IMR-90 (cell line): ENCODE measurements around the gene USP28. TPM values are rescaled to one million over a fixed set of nuclear protein-coding genes. Genes with fewer than 3 reads are reported as not detected.
"Not testable (repeated sequence)": the region's sequence is repeated elsewhere in the genome, so short reads cannot be mapped to it uniquely, and the experiment has no call there.

Experiments used
- ATAC-seq: fragments of 200-7000 bp; cut with Tn5 transposase; 2 replicates; pipeline ENCODE4 v1.9.1; 2020; ENCODE audit warnings: low read depth, mild to moderate bottlenecking, moderate library complexity
- BruUV-seq: library from RNA; stranded (reverse); fragments of 400-500 nt; replicated peaks from 2 replicates; lab custom pipeline; 2021; lab: Mats Ljungman, UMichigan
- CTCF ChIA-PET: fragments of 300-600 bp; formaldehyde crosslinking; extraction: SDS; loops from one replicate; lab custom pipeline; 2021; ENCODE audit warnings: antibody characterized with exemption; lab: Yijun Ruan, JAX
- POLR2A ChIA-PET: fragments of 300-600 bp; sonication (Branson Sonifier 250); formaldehyde crosslinking; loops from one replicate; lab custom pipeline; 2022; ENCODE audit warnings: antibody characterized with exemption; ENCODE audit not compliant: unreplicated experiment; lab: Charles Lee
- DNase-seq: peaks from one replicate; pipeline ENCODE4 v3.0.0; 2013
- H2AFZ ChIP-seq: replicated peaks from 2 replicates; pipeline ENCODE3; 2013; ENCODE audit warnings: low read length, mild to moderate bottlenecking; ENCODE audit not compliant: poor library complexity
- H2AK5ac ChIP-seq: 2 replicates; pipeline ENCODE4 v1.6.1; 2013; ENCODE audit warnings: low read depth, low read length, inconsistent platforms
- H2AK9ac ChIP-seq: replicated peaks from 2 replicates; pipeline ENCODE3; 2013; ENCODE audit warnings: mild to moderate bottlenecking, low read depth, low read length, moderate library complexity; ENCODE audit not compliant: poor library complexity
- H2BK120ac ChIP-seq: 2 replicates; pipeline ENCODE4 v1.6.1; 2013; ENCODE audit warnings: low read depth, low read length, inconsistent platforms
- H2BK15ac ChIP-seq: 3 replicates; pipeline ENCODE4 v1.6.1; 2013; ENCODE audit warnings: low read depth, low read length, inconsistent platforms
- H2BK20ac ChIP-seq: 2 replicates; pipeline ENCODE4 v1.6.1; 2013; ENCODE audit warnings: low read depth, mild to moderate bottlenecking, inconsistent platforms, low read length, moderate library complexity
- H2BK5ac ChIP-seq: 2 replicates; pipeline ENCODE4 v1.6.1; 2013; ENCODE audit warnings: mild to moderate bottlenecking, low read depth, low read length, inconsistent platforms; ENCODE audit not compliant: poor library complexity, severe bottlenecking
- H3K14ac ChIP-seq: replicated peaks from 2 replicates; pipeline ENCODE4 v1.6.1; 2013; ENCODE audit warnings: low read depth, low read length, inconsistent platforms
- H3K18ac ChIP-seq: 2 replicates; pipeline ENCODE4 v1.6.1; 2013; ENCODE audit warnings: low read depth, low read length, control low read depth
- H3K23ac ChIP-seq: 2 replicates; pipeline ENCODE4 v1.6.1; 2013; ENCODE audit warnings: low read depth, low read length, inconsistent platforms
- H3K27ac ChIP-seq: 2 replicates; pipeline ENCODE4 v1.5.1; 2013; ENCODE audit warnings: mild to moderate bottlenecking, control low read depth, low read length; ENCODE audit not compliant: insufficient read depth
- H3K27me3 ChIP-seq: 2 replicates; pipeline ENCODE4 v1.6.1; 2013; ENCODE audit warnings: low read length; ENCODE audit not compliant: control insufficient read depth, insufficient read depth
- H3K36me3 ChIP-seq: 2 replicates; pipeline ENCODE4 v1.6.1; 2013; ENCODE audit warnings: low read length, mixed read lengths; ENCODE audit not compliant: control insufficient read depth, insufficient read depth
- H3K4ac ChIP-seq: 2 replicates; pipeline ENCODE4 v1.6.1; 2013; ENCODE audit warnings: low read depth, low read length, inconsistent platforms
- H3K4me1 ChIP-seq: 2 replicates; pipeline ENCODE4 v1.6.1; 2013; ENCODE audit warnings: low read length, mixed read lengths; ENCODE audit not compliant: control insufficient read depth, insufficient read depth
- H3K4me2 ChIP-seq: 2 replicates; pipeline ENCODE4 v1.6.1; 2013; ENCODE audit warnings: low read depth, mild to moderate bottlenecking, control low read depth, low read length, moderate library complexity
- H3K4me3 ChIP-seq: 2 replicates; pipeline ENCODE4 v1.5.1; 2013; ENCODE audit warnings: low read depth, mild to moderate bottlenecking, control low read depth, low read length, moderate library complexity; ENCODE audit not compliant: insufficient read depth
- H3K56ac ChIP-seq: 2 replicates; pipeline ENCODE4 v1.6.1; 2013; ENCODE audit warnings: low read length, inconsistent platforms; ENCODE audit not compliant: insufficient read depth; ENCODE audit errors: extremely low read depth
- H3K79me1 ChIP-seq, 2 experiments: 2 replicates each; pipeline ENCODE4 v1.6.1; 2013; ENCODE audit warnings: low read length in 2 of 2, inconsistent platforms in 1 of 2, low read depth in 1 of 2
- H3K9ac ChIP-seq: 2 replicates; pipeline ENCODE4 v1.6.1; 2013; ENCODE audit warnings: low read depth, low read length, control low read depth
- H3K9me1 ChIP-seq: 2 replicates; pipeline ENCODE4 v1.6.1; 2013; ENCODE audit warnings: low read length, inconsistent platforms; ENCODE audit not compliant: insufficient read depth
- H3K9me3 ChIP-seq: 2 replicates; pipeline ENCODE4 v1.6.1; 2013; ENCODE audit warnings: low read length; ENCODE audit not compliant: control insufficient read depth, insufficient read depth
- H4K20me1 ChIP-seq: 2 replicates; pipeline ENCODE4 v1.6.1; 2013; ENCODE audit warnings: low read length, inconsistent platforms; ENCODE audit not compliant: insufficient read depth
- H4K5ac ChIP-seq: 2 replicates; pipeline ENCODE4 v1.6.1; 2013; ENCODE audit warnings: mild to moderate bottlenecking, low read depth, low read length, control low read depth
- H4K8ac ChIP-seq, 2 experiments: 2 replicates each; pipeline ENCODE4 v1.6.1; 2013; ENCODE audit warnings: low read depth in 2 of 2, low read length in 2 of 2, control low read depth in 1 of 2, inconsistent platforms in 1 of 2
- H4K91ac ChIP-seq: 2 replicates; pipeline ENCODE4 v1.6.1; 2013; ENCODE audit warnings: low read depth, low read length, inconsistent platforms; ENCODE audit not compliant: insufficient read depth
- BHLHE40 ChIP-seq: fragments of 150-350 bp; IDR thresholded peaks from 2 replicates; pipeline ENCODE4 v1.6.1; 2016; ENCODE audit warnings: mild to moderate bottlenecking, low read depth, low read length
- MAFK ChIP-seq: IDR thresholded peaks from 2 replicates; pipeline ENCODE4 v1.6.1; 2012; ENCODE audit warnings: low read depth, low read length, improper control_type of control experiment
- NFE2L2 ChIP-seq: fragments of 150-350 bp; IDR thresholded peaks from 2 replicates; pipeline ENCODE4 v1.6.1; 2016; ENCODE audit warnings: low read depth, mild to moderate bottlenecking, low read length
- RAD21 ChIP-seq: IDR thresholded peaks from 2 replicates; pipeline ENCODE4 v1.6.1; 2012; ENCODE audit warnings: low read length, improper control_type of control experiment
- RCOR1 ChIP-seq: IDR thresholded peaks from 2 replicates; pipeline ENCODE4 v1.6.1; 2012; ENCODE audit warnings: mild to moderate bottlenecking, low read length, improper control_type of control experiment; ENCODE audit not compliant: insufficient replicate concordance
- RFX5 ChIP-seq: IDR thresholded peaks from 2 replicates; pipeline ENCODE4 v1.8.0; 2012; ENCODE audit warnings: low read depth, mild to moderate bottlenecking, low read length, moderate library complexity
- SMC3 ChIP-seq: fragments of 150-350 bp; IDR thresholded peaks from 2 replicates; pipeline ENCODE4 v1.6.1; 2016; ENCODE audit warnings: low read depth, mild to moderate bottlenecking, antibody characterized with exemption, low read length, moderate library complexity
- WGBS, 2 experiments: methylation state at CpG; one replicate each; pipeline versions ENCODE4 v1.1.5 to v1.1.7; 2013; ENCODE audit warnings: missing lambda C conversion rate in 2 of 2; ENCODE audit not compliant: insufficient read length in 1 of 2; ENCODE audit errors: extremely low coverage in 2 of 2; 5-methylcytosine and 5-hydroxymethylcytosine counted together
- dilution Hi-C: fragments of 300-500 bp; cut with HindIII; formaldehyde crosslinking; loops from one replicate; pipeline ENCODE4 v1.14.3; 2018; ENCODE audit warnings: low sequenced_read_pairs; ENCODE audit not compliant: unreplicated experiment
- in situ Hi-C: fragments of 300-500 bp; cut with MboI; formaldehyde crosslinking; loops from 3 replicates; pipeline ENCODE4 v1.14.3; 2019; ENCODE audit warnings: low sequenced_read_pairs, inconsistent platforms, mixed read lengths
- intact Hi-C: fragments of 100-400 bp; cut with micrococcal nuclease; formaldehyde crosslinking; loops from 2 replicates; pipeline ENCODE4 v1.10.0; 2022
- polyA plus RNA-seq, 3 experiments: library from polyadenylated mRNA; depleted of rRNA; stranded (reverse); fragments of >200 nt; gene quantifications; 2 replicates each; pipeline ENCODE4 v1.2.3, GENCODE V29; 2012; ENCODE audit warnings: low replicate concordance in 1 of 3
- total RNA-seq: library from RNA; depleted of rRNA; stranded (reverse); fragments of >200 nt; gene quantifications from 2 replicates; pipeline ENCODE4 v1.2.3, GENCODE V29; 2012

The USP28 gene
- total and polyA plus RNA-seq, 2 of the 4 experiments (the other 2 are of a cell fraction): 17.0 to 36.0 TPM

DNA sequence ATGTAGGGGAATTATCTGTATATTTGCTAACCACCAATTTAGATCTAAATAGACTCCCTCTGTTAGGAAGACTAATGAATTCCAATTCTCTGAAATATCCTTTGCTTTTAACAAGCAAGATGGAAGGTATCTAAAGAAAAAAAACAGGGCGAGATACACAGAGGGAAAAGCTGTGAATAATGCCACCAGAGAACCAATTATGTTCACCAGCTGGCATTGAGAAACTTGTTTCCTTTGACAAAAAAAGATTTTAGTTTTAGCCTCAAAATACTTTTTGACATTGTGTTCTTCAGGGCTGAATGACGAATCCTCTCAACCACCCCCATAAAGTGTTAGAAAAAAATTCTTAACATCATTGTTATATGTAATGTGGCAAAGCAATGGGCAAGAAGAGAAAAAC is 48.2 kb upstream of the USP28 start:
- H2BK5ac ChIP-seq: no peak overlapping the region
- TF ChIP-seq BHLHE40: no peak
- TF ChIP-seq RCOR1: no peak
- TF ChIP-seq RAD21: no peak
- no peak for TF ChIP-seq RFX5
- no peak for TF ChIP-seq MAFK
- no peak for TF ChIP-seq NFE2L2
- no peak for TF ChIP-seq SMC3
- no peak overlapping the region for H3K27ac ChIP-seq
- no peak overlapping the region for H3K56ac ChIP-seq
- no peak overlapping the region for H3K14ac ChIP-seq
- no peak overlapping the region for H4K8ac ChIP-seq
- H3K18ac ChIP-seq: no peak overlapping the region
- H3K4me2 ChIP-seq: no peak overlapping the region
- no peak overlapping the region for H3K4me3 ChIP-seq
- H2BK120ac ChIP-seq: no peak overlapping the region
- H3K9ac ChIP-seq: no peak overlapping the region
- H3K27me3 ChIP-seq: no peaks in the 10 kb centered on the region
- no peaks in the 10 kb centered on the region for H3K36me3 ChIP-seq
- ATAC-seq (no peak), DNase-seq (no peak)
- no peak overlapping the region for H2BK15ac ChIP-seq
- intact Hi-C loops: no loop called here
- dilution Hi-C loops: no loop called here
- H2AK5ac ChIP-seq: no peak overlapping the region
- no peaks in the 10 kb centered on the region for H3K9me1 ChIP-seq
- no peak overlapping the region for H3K4ac ChIP-seq
- H2AFZ ChIP-seq: no peak overlapping the region
- H4K5ac ChIP-seq: no peak overlapping the region
- no peaks in the 10 kb centered on the region for H3K79me1 ChIP-seq
- no CpG with 5 or more reads among the region's 2 CpGs for WGBS, 2 experiments
- no peak overlapping the region for H3K23ac ChIP-seq
- H2BK20ac ChIP-seq: no peak overlapping the region
- ChIA-PET CTCF (no interaction called here), POLR2A (no interaction called here)
- H4K20me1 ChIP-seq: no peaks in the 10 kb centered on the region
- no TSS peak for BruUV-seq
- no peaks in the 10 kb centered on the region for H3K4me1 ChIP-seq
- in situ Hi-C loops: no loop called here
- no peak overlapping the region for H2AK9ac ChIP-seq
- no peak overlapping the region for H4K91ac ChIP-seq
- H3K9me3 ChIP-seq: no peaks in the 10 kb centered on the region

DNA sequence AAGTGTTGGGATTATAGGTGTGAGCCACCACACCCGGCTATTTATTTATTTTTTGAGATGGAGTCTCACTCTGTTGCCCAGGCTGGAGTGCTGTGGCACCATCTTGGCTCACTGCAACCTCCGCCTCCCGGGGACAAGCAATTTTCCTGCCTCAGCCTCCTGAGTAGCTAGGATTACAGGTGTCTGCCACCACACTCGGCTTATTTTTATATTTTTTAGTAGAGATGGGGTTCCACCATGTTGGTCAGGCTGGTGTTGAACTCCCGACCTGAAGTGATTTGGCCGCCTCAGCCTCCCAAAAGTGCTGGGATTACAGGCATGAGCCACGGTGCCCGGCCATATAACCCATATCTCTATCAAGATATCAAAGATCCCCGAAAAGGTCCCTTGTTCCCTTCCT is 36.1 kb upstream of the USP28 start:
- H3K4me1 ChIP-seq, H3K36me3 ChIP-seq, CTCF ChIA-PET, dilution Hi-C loops, H3K27me3 ChIP-seq, intact Hi-C loops, DNase-seq, H3K14ac ChIP-seq, H3K27ac ChIP-seq, H2AK5ac ChIP-seq, H4K20me1 ChIP-seq, H3K9ac ChIP-seq, H2BK15ac ChIP-seq, H3K9me1 ChIP-seq, H3K56ac ChIP-seq, H3K4me2 ChIP-seq, H2AK9ac ChIP-seq, H3K79me1 ChIP-seq, H3K4me3 ChIP-seq, H4K8ac ChIP-seq, in situ Hi-C loops, H3K18ac ChIP-seq, H3K4ac ChIP-seq, H2BK5ac ChIP-seq, POLR2A ChIA-PET, H2BK20ac ChIP-seq, ATAC-seq, H2AFZ ChIP-seq, H4K5ac ChIP-seq, H3K9me3 ChIP-seq, H3K23ac ChIP-seq, H4K91ac ChIP-seq, H2BK120ac ChIP-seq, BruUV-seq: not testable (repeated sequence)
- WGBS, 2 experiments: no CpG with 5 or more reads among the region's 9 CpGs
